Fibroblast of villous mesenchyme (primary cell): ENCODE measurements around the gene IL10RA. TPM values are rescaled to one million over a fixed set of nuclear protein-coding genes. Genes with fewer than 3 reads are reported as not detected.
"Not testable (repeated sequence)": the region's sequence is repeated elsewhere in the genome, so short reads cannot be mapped to it uniquely, and the experiment has no call there.

ENCODE experiments used
- DNase-seq: peaks from one replicate; pipeline ENCODE4 v3.0.0-alpha.2; 2010; ENCODE audit warnings: low read depth
- H3K4me3 ChIP-seq: 2 replicates; pipeline ENCODE4 v1.5.1; 2011; ENCODE audit warnings: low read depth, mild to moderate bottlenecking, low read length
- CTCF ChIP-seq: IDR thresholded peaks from 2 replicates; pipeline ENCODE4 v1.5.1; 2012; ENCODE audit warnings: low read depth, mild to moderate bottlenecking, low read length; ENCODE audit not compliant: insufficient read depth
- total RNA-seq: library from RNA; depleted of rRNA; stranded (reverse); fragments of >200 nt; gene quantifications from 2 replicates; pipeline ENCODE4 v1.2.3, GENCODE V29; 2012

IL10RA gene
- total RNA-seq, 1 donor, result not detected

GRCh38 chr11:118003456-118003855 is 17.3 kb downstream of the IL10RA start:
- no peak overlapping the region for H3K4me3 ChIP-seq
- no peak for TF ChIP-seq CTCF

DNA sequence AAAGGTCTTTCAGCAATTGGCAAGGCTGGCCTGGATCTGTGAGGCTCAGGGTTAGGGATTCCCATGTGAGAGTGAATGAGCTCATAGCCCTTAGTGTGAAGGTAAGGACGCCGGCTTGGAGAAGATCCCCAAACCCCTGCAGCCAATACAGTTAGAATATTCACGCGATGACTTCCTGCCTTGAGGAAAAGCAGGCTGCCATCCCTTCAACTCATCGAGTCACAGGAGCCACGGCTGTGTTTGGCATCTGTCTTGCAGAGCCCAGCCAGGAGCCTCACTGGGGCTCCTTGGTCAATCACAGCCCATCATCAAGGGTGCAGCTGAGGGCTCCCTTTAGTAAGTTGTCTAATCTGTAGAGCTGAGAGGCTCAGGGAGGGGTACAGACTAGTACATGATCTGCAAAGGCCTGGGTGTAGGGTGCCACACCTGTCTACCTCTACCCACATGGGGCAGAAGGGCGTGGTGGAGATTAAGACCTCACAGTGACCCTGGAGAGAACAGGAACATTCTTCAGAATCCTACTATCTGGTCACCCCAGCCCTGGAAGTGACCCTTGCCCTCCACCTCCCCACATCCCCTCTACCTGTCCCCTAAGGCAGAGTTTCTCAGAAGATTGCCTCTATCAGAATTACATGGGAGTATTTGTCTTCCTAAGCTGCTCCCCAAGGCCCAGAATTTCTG is 18.5 kb downstream of the IL10RA start:
- TF ChIP-seq CTCF, result no peak
- H3K4me3 ChIP-seq, result no peak overlapping the region
- DNase-seq, result no peak

More at GRCh38 chr11:118003456-118003855, 17.3 kb downstream of the IL10RA start:
- DNase-seq, result no peak

- no peak for DNase-seq
- no peak for TF ChIP-seq CTCF
- H3K4me3 ChIP-seq, result no peak overlapping the region
Observed at GRCh38 chr11:118005224-118006152, 19.3 kb downstream of the IL10RA start.

DNA sequence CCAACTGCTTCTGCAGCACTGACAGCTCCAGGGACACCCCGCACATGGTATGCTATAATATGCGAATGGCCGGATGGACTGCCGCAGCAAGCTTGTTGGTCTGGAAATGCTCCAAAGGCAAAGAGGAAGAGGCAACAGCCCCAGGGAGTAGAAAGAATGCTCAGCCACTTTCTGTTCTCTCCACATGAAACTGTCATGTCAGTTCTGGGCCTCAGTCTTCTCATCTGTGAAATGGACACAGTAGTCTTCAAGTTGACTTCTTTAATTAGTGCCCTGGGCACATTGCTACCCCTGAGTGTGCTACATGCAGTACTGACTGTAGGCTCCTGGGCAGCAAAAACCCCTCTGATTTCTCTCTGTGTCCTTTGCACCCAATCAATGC is 19.9 kb downstream of the IL10RA start:
- H3K4me3 ChIP-seq, result no peak overlapping the region
- no peak for TF ChIP-seq CTCF
- no peak for DNase-seq

- DNase-seq, result no peak
- TF ChIP-seq CTCF, result no peak
- no peak overlapping the region for H3K4me3 ChIP-seq
Observed at GRCh38 chr11:118007040-118007439, 20.8 kb downstream of the IL10RA start.

DNA sequence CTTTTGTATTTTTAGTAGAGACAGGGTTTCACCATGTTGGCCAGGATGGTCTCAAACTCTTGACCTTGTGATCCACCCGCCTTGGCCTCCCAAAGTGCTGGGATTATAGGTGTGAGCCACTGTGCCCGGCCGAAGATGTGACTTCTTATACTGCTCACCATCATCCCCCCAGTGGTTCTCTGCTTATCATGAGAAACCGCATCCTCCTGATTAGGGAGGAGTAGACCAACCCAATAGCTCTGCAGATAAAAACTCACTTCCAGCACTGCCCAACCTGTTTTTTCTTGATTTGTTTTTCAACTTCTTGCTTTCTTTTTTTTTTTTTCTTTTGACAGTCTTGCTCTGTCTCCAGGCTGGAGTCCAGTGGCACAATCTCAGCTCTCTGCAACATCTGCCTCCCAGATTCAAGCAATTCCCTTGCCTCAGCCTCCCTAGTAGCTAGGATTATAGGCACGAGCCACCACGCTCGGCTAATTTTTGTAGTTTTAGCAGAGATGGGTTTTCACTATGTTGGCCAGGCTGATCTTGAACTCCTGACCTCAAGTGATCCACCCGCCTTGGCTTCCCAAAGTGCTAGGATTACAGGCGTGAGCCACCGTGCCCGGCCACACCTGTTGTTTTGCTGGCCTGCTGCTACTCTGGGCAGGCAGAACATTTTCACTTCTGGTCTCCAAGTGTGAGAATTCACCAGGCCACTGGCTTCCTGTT is 21.5 kb downstream of the IL10RA start:
- DNase-seq, H3K4me3 ChIP-seq: not testable (repeated sequence)
